GM19452 (cell line): ENCODE data around the gene UVRAG.

Experiments
- ATAC-seq: cut with Tn5 transposase; IDR thresholded peaks from one replicate; pipeline ENCODE4 v1.9.1; 2021; ENCODE audit not compliant: unreplicated experiment

Gene UVRAG

DNA sequence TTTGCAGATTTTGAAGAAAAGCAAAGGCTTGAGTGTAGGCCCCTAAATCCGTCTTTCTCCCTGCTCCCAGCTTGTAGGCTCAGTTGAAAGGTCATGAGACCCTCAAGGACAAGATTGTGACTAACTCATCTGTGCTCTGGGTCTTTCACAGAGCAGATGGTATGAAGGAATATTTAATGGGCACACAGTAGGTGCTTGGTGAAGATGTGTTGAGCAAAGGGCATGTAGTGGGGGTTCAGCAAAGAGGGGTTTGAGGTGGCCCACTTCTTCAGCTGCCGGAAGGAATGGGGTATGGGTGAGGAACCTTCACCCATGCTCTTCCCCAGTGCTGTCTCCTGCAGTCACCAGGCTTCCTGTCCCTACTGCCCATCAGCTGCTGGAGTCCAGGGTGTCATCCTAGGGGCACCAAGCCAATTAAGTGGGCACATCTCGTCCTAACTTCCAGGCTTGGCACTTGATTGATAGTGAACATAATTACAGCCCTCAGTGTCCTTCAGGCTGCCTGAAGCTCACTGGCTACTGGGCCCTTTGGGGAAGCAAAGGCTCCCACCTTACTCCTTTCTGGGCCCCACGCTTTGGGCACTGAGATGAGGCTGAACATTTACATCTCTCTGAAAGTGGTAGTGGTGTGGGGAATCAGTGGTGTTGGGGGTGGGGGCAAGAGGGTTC lies 31.5 kb upstream of the UVRAG start:
- no peak for ATAC-seq

DNA sequence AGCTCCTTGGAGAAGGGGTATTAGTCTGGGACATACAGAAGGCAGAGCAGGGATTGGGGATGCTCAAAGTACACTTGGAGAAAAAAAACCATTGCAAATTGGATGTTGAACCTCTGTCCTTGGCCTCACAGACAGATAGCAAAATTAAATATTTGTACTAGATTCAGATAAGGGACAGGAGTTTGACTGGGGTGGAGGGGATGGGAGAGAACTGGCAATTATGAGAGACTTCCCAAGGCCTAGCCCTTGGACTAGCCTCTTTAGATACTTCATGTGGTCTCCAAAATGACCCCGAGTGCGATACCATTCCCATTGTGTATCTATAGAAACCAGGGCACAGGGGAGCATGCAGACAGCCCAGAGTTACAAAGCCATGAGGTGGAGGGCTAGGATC lies 30.9 kb upstream of the UVRAG start:
- no peak for ATAC-seq

DNA sequence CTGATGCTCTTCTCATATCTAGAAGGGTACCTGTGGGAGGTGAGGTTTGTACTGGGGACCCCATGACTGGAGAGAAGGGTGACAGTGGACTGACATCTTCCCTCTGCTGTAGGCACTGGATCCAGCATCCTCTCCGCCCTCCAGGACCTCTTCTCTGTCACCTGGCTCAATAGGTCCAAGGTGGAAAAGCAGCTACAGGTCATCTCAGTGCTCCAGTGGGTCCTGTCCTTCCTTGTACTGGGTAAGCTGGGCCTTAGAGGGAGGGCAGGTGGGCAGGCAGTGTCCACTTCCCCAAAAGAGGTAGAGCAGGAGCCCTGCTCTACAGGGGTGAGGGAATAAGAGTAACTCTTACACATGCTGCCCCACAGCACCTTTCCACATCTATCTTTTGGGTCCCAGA lies 30.5 kb upstream of the UVRAG start:
- no peak for ATAC-seq

DNA sequence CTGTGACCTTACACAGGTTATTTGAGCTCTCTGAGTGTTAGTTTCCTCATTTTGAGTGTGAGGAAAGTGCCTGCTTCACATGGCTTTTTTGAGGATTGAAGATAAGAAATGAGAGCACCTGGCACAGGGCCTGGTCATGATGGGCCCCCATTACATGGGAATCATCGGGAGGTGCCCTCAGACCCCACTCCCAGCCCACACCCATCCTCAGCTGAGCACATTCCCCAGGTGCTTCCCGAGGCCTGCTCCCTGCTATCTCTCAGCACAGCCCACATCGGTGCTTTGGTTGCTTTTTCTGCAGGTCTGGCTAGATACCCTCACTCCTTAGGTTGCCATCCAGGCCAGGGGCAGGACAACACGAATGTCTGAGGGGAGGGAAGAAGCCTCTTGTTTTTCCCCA lies 29.8 kb upstream of the UVRAG start:
- ATAC-seq: no peak

DNA sequence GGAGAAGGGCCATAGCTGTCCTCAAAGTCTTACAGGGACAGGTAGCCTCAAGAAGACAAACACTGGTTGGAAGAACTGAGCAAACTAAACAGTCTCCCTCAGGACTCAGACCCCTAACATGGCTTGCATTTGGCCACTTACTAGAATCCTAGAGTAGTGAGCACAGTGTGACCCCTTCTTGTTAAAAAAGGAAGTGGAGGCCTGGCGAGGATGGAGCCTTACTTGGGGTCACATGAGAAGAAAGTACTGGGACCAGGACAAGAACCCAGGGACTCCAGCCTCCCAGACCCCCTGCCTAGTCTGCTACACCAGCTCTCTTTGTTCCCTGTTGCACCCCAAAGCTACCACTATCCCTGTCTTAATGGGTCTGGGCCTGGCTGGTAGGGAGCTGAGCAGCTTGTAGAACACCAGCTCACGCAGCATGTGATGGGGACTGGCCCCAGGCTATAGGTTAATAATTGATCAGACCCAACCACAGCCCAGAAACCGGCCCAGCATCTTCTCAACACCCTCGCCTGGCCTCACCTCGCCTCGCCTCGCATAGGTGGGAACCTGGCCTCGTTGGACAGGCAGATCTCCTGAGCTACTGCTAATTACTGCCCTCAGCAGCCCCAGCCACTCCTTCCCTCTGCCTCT lies 28.8 kb upstream of the UVRAG start:
- peak; percentile 79 for ATAC-seq

DNA sequence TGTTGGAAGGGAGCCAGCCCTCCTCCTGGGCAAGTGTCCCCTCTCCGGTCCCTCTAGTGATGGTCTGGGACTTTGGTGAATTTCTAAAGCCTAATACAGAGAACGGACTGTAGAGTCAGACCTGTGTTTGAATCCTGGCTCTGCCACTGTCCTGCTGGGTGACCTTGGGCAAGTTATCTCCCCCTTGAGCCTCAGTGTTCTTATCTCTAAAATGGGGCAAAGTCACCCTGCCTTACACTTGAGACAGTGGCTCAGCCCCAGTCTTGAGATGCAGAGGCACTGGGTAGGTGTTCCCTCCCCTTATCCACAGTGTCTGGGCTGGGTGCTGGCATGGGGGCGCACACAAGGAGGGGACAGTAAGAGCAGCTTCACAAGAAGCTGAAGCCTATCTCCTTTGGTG lies 25.5 kb upstream of the UVRAG start:
- ATAC-seq: no peak

DNA sequence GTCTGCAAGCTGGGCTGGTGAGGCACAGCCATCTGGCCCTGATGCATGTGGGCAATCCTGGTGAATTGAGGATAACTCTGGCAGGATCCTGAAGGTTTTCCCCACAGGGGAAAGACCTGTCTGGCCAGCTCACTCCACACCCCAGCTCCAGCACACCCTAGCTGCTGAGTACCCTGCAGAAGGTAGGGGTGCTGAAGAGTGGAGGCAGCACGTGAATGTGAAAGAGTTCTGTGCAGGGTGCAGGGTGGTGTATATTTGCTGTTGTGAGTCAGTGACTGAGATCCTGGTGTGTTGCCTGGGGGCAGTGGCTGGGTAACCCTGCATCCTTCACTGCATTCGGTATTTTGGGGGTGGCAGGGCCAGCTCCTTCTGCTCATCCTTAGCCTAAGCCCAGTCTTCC lies 24.0 kb upstream of the UVRAG start:
- no peak for ATAC-seq

DNA sequence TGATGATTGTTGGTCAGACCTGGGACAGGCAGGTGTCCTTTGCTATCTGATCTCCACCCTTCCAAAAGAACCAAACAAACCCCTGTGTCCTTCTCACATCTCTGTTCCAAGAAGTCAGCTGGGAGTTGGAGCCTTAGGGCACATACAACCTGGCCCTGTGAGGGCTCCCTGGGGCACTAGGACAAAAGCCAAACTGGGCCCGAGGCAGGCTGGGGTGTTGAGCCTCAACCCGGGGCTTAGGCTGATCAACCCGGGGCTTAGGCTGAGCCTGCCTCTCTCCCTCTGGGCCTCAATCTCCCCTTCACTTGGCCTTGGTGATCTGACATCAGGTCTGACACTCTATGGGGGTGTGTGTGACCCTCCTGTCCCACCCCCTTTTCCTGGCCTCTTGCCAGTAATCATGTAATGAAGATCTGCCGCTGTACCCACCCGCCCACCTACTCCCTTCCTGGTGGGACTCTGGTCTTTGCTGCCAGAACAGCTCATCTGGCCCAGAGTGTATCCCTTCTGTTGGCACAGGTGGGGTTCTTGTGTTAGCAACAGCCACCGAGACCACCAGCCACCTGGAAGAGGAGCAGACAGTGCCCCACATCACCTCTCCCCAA lies 22.8 kb upstream of the UVRAG start:
- ATAC-seq: no peak

DNA sequence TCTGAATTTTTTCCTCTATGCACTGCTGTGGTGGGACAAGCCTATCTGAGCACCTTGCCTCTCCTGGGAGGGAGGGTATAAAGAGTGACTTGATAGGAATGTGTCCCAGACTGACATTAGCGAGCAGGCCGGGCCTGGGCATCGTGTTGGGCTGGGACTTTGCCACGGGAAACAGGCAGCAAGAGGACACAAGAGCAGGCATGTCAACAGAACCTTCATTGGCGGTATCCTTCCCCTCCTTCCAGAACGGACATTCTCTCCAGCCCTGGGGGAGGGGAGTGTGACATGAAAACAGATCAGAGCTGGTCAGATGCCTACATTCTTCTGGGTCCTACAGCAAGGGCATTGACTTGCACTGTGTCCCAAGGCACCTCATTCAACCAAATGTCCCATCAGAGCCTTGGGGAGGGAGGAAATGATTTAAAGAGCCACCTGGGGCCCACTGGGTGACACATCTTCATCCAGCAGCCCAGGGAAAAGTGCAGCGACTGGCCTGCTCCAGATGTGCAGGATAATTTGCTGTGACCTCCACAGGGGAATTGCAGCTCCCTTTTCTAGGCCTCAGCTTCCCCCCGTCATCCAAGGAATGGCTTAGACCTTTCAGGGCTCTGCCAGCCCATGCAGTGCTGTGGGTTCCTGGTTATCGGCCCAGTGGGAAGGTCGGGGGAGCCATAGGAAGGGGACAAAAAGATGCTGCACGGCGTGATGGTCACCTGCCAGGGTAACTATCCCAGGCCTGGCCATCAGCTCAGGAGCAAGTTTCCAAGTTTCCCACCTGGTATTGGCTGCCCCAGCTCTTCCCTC lies 21.8 kb upstream of the UVRAG start:
- no peak for ATAC-seq

DNA sequence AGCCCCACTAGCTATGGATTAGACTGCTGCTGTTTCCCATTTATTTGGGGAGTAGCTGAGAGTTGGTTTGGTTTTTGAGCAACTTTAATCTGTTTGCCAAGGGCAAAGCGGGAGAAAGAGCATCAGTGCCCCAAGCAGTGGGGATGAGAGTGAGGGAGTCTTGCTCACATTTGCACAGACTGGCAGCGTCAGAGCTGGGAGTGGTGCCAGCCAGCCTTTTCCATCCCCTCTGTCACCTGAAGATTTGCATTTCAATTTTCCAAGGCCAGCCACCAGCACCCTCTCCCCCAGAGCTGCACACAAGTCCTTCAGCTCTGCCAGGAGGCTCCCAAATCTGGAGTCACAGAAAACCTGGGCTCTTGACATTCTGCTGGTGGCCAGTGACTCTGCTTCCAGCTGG lies 21.0 kb upstream of the UVRAG start:
- ATAC-seq: no peak

DNA sequence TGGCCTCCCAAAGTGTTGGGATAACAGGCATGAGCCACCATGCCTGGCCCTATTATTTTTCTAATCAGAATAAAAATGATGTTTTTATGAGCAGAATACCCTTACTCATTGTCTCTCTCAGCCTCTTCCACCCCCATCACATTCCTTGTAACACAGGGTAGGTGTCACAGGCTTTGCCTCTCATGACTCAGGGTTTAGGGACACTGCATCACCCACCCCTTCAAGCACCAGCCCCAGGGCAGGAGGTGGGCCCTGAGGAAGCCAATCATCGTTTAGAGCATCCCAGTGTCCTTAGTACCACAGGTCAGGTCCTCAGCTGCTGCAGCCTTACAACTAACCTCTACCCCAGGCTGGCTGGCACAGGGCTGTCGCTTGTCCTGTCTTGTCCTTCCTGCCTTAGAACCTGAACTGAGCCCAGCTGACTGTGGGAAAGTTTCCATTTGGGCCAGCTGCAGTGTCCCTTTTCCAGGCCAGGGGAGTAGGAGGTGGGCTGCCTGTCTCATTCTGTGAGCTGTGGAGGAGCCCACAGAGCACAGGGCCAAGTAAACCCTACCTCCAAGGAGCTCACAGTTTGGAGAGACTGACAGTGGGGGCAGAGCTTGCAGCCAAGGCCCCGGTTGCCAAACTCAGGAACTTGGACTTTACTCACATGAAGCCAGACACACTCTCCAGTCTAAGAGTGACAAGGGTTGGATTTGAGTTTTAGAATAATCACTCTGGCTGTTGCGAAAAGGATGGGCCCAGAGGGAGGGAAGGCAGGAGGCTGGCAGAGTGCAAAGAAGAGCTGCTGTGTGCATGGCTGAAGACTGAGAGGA lies 19.5 kb upstream of the UVRAG start:
- no peak for ATAC-seq

DNA sequence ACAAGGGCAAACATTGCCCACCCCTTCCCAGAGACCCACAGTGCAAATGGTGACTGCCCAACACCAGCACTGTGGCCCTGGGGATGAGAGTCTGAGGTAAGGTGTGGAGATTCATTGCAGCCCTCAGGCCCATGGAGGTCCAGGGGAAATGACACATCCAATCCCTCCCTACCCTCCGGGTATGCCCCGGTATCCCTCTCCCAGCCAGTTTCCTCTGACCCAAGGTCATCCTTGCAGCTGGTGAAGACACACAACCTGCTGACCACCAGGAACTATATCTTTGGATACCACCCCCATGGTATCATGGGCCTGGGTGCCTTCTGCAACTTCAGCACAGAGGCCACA lies 18.9 kb upstream of the UVRAG start:
- no peak for ATAC-seq

DNA sequence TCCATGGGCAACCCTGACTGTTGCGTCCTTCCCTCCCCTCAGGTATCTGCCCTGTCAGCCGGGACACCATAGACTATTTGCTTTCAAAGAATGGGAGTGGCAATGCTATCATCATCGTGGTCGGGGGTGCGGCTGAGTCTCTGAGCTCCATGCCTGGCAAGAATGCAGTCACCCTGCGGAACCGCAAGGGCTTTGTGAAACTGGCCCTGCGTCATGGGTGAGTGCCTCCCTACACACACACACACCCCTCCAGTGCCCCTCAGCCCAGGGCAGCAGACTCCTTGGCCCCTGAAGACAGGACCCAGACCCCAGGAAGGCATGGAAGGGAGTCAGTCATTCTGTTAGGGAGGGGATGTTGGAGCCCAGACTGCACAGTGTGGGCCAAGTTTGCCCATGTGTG lies 17.9 kb upstream of the UVRAG start:
- no peak for ATAC-seq

DNA sequence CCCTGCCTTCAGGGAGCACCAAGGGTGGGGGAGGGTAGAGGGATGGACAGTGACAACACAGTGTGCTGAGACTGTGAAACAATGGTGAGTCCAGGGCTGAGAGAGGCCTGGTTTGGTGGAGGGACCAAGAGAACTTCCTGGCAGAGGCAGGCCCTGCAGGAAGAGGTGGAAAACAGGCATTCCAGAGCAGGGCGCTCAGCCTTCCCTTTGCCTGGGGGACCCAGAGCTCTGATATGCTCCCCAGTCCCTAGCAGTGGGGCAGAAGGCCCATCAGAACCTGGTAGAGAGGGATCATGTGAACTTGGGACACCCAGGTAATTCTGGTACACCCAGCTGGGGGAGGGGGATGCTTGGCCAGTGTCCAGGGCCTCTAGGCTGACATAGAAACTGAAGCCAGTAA lies 17.2 kb upstream of the UVRAG start:
- ATAC-seq: no peak

DNA sequence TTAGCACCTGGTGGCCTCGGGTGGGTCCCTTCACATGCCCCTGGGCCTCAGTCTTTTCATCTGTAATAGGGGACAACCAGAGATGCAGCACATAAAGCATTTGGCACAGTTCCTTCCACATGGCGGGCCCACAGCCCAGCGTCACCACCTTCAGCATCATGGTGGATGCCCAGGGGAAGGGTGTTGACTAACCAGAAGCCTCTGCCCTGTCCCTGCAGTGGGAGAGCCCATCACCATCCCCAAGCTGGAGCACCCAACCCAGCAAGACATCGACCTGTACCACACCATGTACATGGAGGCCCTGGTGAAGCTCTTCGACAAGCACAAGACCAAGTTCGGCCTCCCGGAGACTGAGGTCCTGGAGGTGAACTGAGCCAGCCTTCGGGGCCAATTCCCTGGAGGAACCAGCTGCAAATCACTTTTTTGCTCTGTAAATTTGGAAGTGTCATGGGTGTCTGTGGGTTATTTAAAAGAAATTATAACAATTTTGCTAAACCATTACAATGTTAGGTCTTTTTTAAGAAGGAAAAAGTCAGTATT lies 14.8 kb upstream of the UVRAG start:
- ATAC-seq: no peak

DNA sequence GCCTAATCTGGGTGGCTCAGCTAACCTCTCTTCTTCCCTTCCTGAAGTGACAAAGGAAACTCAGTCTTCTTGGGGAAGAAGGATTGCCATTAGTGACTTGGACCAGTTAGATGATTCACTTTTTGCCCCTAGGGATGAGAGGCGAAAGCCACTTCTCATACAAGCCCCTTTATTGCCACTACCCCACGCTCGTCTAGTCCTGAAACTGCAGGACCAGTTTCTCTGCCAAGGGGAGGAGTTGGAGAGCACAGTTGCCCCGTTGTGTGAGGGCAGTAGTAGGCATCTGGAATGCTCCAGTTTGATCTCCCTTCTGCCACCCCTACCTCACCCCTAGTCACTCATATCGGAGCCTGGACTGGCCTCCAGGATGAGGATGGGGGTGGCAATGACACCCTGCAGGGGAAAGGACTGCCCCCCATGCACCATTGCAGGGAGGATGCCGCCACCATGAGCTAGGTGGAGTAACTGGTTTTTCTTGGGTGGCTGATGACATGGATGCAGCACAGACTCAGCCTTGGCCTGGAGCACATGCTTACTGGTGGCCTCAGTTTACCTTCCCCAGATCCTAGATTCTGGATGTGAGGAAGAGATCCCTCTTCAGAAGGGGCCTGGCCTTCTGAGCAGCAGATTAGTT lies 14.2 kb upstream of the UVRAG start:
- no peak for ATAC-seq

DNA sequence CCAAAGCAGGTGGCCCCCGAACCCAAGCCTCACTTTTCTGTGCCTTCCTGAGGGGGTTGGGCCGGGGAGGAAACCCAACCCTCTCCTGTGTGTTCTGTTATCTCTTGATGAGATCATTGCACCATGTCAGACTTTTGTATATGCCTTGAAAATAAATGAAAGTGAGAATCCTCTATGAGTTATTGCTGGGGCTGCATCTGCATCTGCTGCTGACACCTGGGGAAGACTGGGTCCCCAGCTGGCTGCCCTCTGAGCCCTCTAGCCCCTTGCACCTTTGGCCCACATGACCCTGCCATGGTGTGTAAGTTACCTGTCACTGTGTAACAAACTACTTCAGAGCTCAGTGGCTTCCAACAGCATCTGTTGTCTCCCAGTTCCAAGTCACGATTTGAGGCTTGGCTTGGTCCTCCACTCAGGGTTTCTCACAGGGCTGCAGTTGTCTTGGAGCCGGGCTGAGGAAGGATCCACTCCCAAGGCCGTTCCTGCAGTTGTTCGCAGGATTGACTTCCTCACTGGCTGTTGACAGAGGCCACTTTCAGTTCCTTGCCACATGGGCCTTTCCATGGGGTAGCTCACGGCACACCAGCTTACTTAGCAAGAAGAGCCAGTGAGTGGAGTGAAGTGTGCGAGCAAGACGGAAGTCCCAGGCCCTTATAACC lies 13.5 kb upstream of the UVRAG start:
- no peak for ATAC-seq

DNA sequence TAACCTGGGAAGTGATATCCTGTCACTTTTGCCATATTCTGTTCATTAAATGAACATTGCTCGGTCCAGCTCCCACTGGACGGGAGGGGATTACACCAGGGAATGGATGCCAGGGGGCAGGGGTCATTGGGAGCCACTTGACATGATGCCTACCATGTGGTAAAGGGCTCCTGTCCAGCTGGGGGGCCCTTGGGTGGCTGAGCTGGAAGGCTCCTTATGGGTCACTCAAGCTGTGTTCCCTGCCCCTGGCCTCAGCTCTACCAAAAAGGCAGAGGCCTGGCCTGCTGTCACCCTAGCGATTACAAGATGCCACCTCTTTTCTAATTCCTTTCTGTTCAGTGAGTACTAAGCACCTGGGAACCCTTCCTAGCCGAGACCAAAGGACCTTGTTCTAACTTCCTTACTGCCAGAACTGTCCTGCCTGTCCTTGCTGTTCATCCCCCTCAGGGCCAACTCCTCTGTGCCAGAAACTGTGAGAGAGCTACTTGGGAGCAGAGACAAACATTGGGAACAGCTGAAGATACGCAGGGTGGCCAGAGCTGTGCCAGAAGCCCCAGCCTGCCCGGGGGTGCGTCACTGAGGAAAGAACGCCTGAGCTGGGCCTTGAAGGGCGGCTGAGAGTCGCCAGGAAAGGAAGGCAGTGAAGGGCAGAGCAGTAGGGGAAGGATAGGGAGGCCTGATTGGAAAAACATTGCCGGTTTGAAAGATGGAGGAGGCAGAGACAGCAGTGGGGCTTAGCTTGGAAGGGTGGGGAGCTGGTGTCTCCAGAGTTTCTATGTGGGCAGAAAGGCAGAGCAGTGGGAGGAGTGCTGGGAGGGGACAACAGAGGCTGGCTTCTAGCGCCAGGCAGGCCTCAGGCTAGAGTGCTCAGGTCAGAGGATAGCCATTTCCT lies 12.7 kb upstream of the UVRAG start:
- no peak for ATAC-seq
